ENCODE measurements around the gene EEF1AKMT4. TPM values are rescaled to one million over a fixed set of nuclear protein-coding genes. Genes with fewer than 3 reads are reported as not detected.

The EEF1AKMT4 gene
- total and polyA plus RNA-seq, 2 of the 4 experiments (the other 2 are of a cell fraction), result 2.9 to 3.6 TPM

GRCh38 chr3:184237807-184238206 lies 11.7 kb upstream of the EEF1AKMT4 start:
- H3K4me3 ChIP-seq (ENCODE audit: insufficient read depth, low read depth, low read length), result no peak overlapping the region
- H2BK20ac ChIP-seq (ENCODE audit: low read depth, low read length), result no peak overlapping the region
- DNase-seq (no peak), ATAC-seq (ENCODE audit: low read depth) (no peak)
- H3K27ac ChIP-seq (ENCODE audit: insufficient read depth, low read length), result no peak overlapping the region
- WGBS, 2 experiments (ENCODE audit: extremely low coverage in 2 of 2, insufficient read length in 1 of 2), result no CpG with 5 or more reads among the region's 1 CpG
- no peak overlapping the region for H2AK5ac ChIP-seq (ENCODE audit: low read depth, low read length)
- 0 out of 2 replicates have a peak, but pooled peaks cover 2% of the 10 kb centered on the region for H3K9me1 ChIP-seq (ENCODE audit: insufficient read depth, low read length)
- no peak overlapping the region for H2BK120ac ChIP-seq (ENCODE audit: low read depth, low read length)
- no peak overlapping the region for H3K14ac ChIP-seq (replicated peaks; ENCODE audit: low read depth, low read length)
- H3K9me3 ChIP-seq (ENCODE audit: control insufficient read depth, insufficient read depth, low read length), result no peaks in the 10 kb centered on the region
- H4K91ac ChIP-seq (ENCODE audit: insufficient read depth, low read depth, low read length), result no peak overlapping the region
- H3K36me3 ChIP-seq (ENCODE audit: control insufficient read depth, insufficient read depth, low read length), result peaks cover 8% of the 10 kb centered on the region
- H3K4ac ChIP-seq (ENCODE audit: low read depth, low read length), result no peak overlapping the region
- dilution Hi-C loops (cut with HindIII; ENCODE audit: low sequenced_read_pairs, unreplicated experiment), result no loop called here
- H4K5ac ChIP-seq (ENCODE audit: low read depth, low read length), result no peak overlapping the region
- no peak overlapping the region for H3K23ac ChIP-seq (ENCODE audit: low read depth, low read length)
- in situ Hi-C loops (cut with MboI; ENCODE audit: low sequenced_read_pairs), result no loop called here
- H3K79me1 ChIP-seq (ENCODE audit: low read depth in 1 of 2, low read length in 2 of 2), result no peaks in the 10 kb centered on the region
- H3K18ac ChIP-seq (ENCODE audit: low read depth, low read length), result no peak overlapping the region
- TF ChIP-seq FOS (IDR thresholded peaks at IDR 0.05; ENCODE audit: low read depth, low read length) (no peak), SMC3 (IDR thresholded peaks at IDR 0.05; ENCODE audit: low read depth, low read length) (no peak), MAZ (IDR thresholded peaks at IDR 0.05; ENCODE audit: borderline replicate concordance, low read depth, low read length) (no peak), CHD1 (IDR thresholded peaks at IDR 0.05; ENCODE audit: low read depth, low read length) (no peak), RFX5 (IDR thresholded peaks at IDR 0.05; ENCODE audit: low read depth, low read length) (no peak), CTCF (conservative IDR thresholded peaks at IDR 0.05; ENCODE audit: low read depth, low read length) (no peak), ELK1 (IDR thresholded peaks at IDR 0.05; ENCODE audit: borderline replicate concordance, low read depth, low read length) (no peak), RAD21 (IDR thresholded peaks at IDR 0.05; ENCODE audit: low read length) (no peak), MAFK (IDR thresholded peaks at IDR 0.05; ENCODE audit: low read depth, low read length) (no peak), NFE2L2 (IDR thresholded peaks at IDR 0.05; ENCODE audit: low read depth, low read length) (no peak)
- no peak overlapping the region for H2AK9ac ChIP-seq (replicated peaks; ENCODE audit: low read depth, low read length, poor library complexity)
- ChIA-PET POLR2A (ENCODE audit: unreplicated experiment) (interaction anchor here (0.6 kb wide), 1 partner anchor 10 kb away, joined by 4 read pairs; no protein-coding TSS in a partner anchor), CTCF (interaction anchor here (3.1 kb wide), 1 partner anchor 10 kb away, joined by 10 read pairs; no protein-coding TSS in a partner anchor)
- intact Hi-C loops (cut with micrococcal nuclease), result no loop called here
- no peak overlapping the region for H2BK15ac ChIP-seq (ENCODE audit: low read depth, low read length)
- H2BK5ac ChIP-seq (ENCODE audit: low read depth, low read length, poor library complexity, severe bottlenecking), result no peak overlapping the region
- H3K4me2 ChIP-seq (ENCODE audit: low read depth, low read length), result no peak overlapping the region
- H3K4me1 ChIP-seq (ENCODE audit: control insufficient read depth, insufficient read depth, low read length), result no peaks in the 10 kb centered on the region
- H4K20me1 ChIP-seq (ENCODE audit: insufficient read depth, low read length), result peaks cover 13% of the 10 kb centered on the region
- H4K8ac ChIP-seq (ENCODE audit: low read depth in 2 of 2, low read length in 2 of 2), result no peak overlapping the region
- no peak overlapping the region for H3K9ac ChIP-seq (ENCODE audit: low read depth, low read length)
- BruUV-seq (replicated peaks), result no TSS peak
- H3K27me3 ChIP-seq (ENCODE audit: control insufficient read depth, insufficient read depth, low read length), result peaks cover 18% of the 10 kb centered on the region
- no peak overlapping the region for H2AFZ ChIP-seq (replicated peaks; ENCODE audit: low read length, poor library complexity)
- H3K56ac ChIP-seq (ENCODE audit: extremely low read depth, insufficient read depth, low read length), result no peak overlapping the region

All from IMR-90 (cell line).